Tibial nerve (tissue), 4 donors: ENCODE measurements around the gene GINS2.

Source experiments
- CTCF ChIP-seq, 5 experiments: fragments of 200-600 bp in 3 of 5; fragments of 450-650 bp in 2 of 5; sonication (generic) in 3 of 5; IDR thresholded peaks; one replicate each; pipeline ENCODE4 v1.5.1; 2016 to 2019; ENCODE audit warnings: antibody characterized with exemption in 5 of 5, mild to moderate bottlenecking in 3 of 5, moderate library complexity in 2 of 5
- EP300 ChIP-seq, 2 donors: sonication (generic); formaldehyde crosslinking; IDR thresholded peaks; one replicate each; pipeline ENCODE4 v1.6.1; 2017; ENCODE audit warnings: antibody characterized with exemption in 2 of 2, mild to moderate bottlenecking in 1 of 2

- no peak for TF ChIP-seq CTCF (IDR thresholded peaks at IDR 0.05)
- no peak for TF ChIP-seq EP300 (IDR thresholded peaks at IDR 0.05)
Measured at GRCh38 chr16:85704900-85705846, 16.4 kb upstream of the GINS2 start.
